ENCODE measurements around the gene AK3. TPM values are rescaled to one million over a fixed set of nuclear protein-coding genes. Genes with fewer than 3 reads are reported as not detected.

The AK3 gene
- total and polyA plus RNA-seq, 10 of the 15 experiments (the other 5 are each of a cell fraction or from before 2014, with no cell fraction given) = 14.2 to 86.6 (median 43.9) TPM

- Histone ChIP-seq H3K4me2 (ENCODE audit: control insufficient read depth, insufficient read depth) (peak overlapping the region; percentile 94), H3K9me3 (replicated peaks; ENCODE audit: control insufficient read depth, insufficient read depth, low read length) (no peaks in the 10 kb centered on the region), H4K20me1 (ENCODE audit: control insufficient read depth, insufficient read depth) (no peaks in the 10 kb centered on the region), H3K9ac (ENCODE audit: control insufficient read depth, insufficient read depth, low read length) (peak overlapping the region; percentile 77), H3K4me3 (peak overlapping the region; percentile 92), H3K27ac (ENCODE audit: control insufficient read depth, insufficient read depth) (peak overlapping the region; percentile 80; the same call in 1 of the 2 replicates), H2AFZ (ENCODE audit: control insufficient read depth, low read depth, low read length) (peak overlapping the region; percentile 89), H3K36me3 (ENCODE audit: control insufficient read depth in 2 of 2, insufficient read depth in 2 of 2, low read length in 1 of 2) (no peaks in the 10 kb centered on the region), H3K4me1 (ENCODE audit: control insufficient read depth, insufficient read depth, low read length) (peaks cover 8% of the 10 kb centered on the region), H3K79me2 (ENCODE audit: control insufficient read depth, insufficient read depth, low read length) (peaks cover 42% of the 10 kb centered on the region), H3K27me3 (replicated peaks in 1 of 2; ENCODE audit: control insufficient read depth in 2 of 2, insufficient read depth in 2 of 2, low read length in 1 of 2) (no peaks in the 10 kb centered on the region)
- in situ Hi-C loops (cut with MboI) = no loop called here
- SMC1A ChIA-PET (ENCODE audit: uncharacterized antibody, unreplicated experiment) = interaction anchor here (1.1 to 1.9 kb wide), 3 partner anchors 11 to 102 kb away, joined by 3 to 7 read pairs (median 6); no protein-coding TSS in a partner anchor
- intact Hi-C loops (cut with micrococcal nuclease; ENCODE audit: unreplicated experiment) = loop anchor here (2.0 to 5.0 kb wide), 5 partner anchors 55 to 851 kb away; partner anchors contain the start of genes CDC37L1 and PLGRKT
- no peak for FAIRE-seq
- ATAC-seq = peak; percentile 7
- POLR2A ChIA-PET = interaction anchor here (1.3 to 1.4 kb wide), 3 partner anchors 11 to 52 kb away, joined by 3 to 6 read pairs (median 4); partner anchors contain the start of gene RCL1
- RAD21 ChIA-PET (ENCODE audit: unreplicated experiment) = interaction anchor here (0.9 to 1.9 kb wide), 10 partner anchors 10 to 708 kb away, joined by 3 to 11 read pairs (median 5); partner anchors contain the start of genes CD274, CDC37L1 and SPATA6L
- no peak for DNase-seq (ENCODE audit: low read depth, low spot score)
- WGBS (ENCODE audit: insufficient coverage, insufficient replicate concordance, low lambda C conversion rate, missing lambda C conversion rate) = 2% methylated on average over 23 of the region's 54 CpGs
- BruUV-seq (replicated peaks) = no TSS peak
- CTCF ChIA-PET = interaction anchor here (0.5 to 2.1 kb wide), 9 partner anchors 8 to 369 kb away, joined by 3 to 14 read pairs (median 5); partner anchors contain the start of genes CDC37L1 and SPATA6L
- TF ChIP-seq PML (IDR thresholded peaks at IDR 0.05; ENCODE audit: low read length) (no peak), TCF7 (IDR thresholded peaks at IDR 0.05; ENCODE audit: borderline replicate concordance) (no peak), CUX1 (IDR thresholded peaks at IDR 0.05; ENCODE audit: insufficient replicate concordance, low read depth, low read length) (no peak), PKNOX1 (IDR thresholded peaks at IDR 0.05) (no peak), ZBTB33 (IDR thresholded peaks at IDR 0.05) (no peak), MEF2A (IDR thresholded peaks at IDR 0.05; ENCODE audit: insufficient read depth, low read depth, low read length) (no peak), CREB1 (IDR thresholded peaks at IDR 0.05; ENCODE audit: low read depth) (no peak), GABPA (IDR thresholded peaks at IDR 0.05; ENCODE audit: low read depth) (no peak), CBX3 (IDR thresholded peaks at IDR 0.05; ENCODE audit: borderline replicate concordance, low read depth) (no peak), EP300 (IDR thresholded peaks at IDR 0.05; ENCODE audit: borderline replicate concordance in 1 of 2, control insufficient read depth in 1 of 2, low read depth in 2 of 2, low read length in 2 of 2) (no peak), CHD2 (IDR thresholded peaks at IDR 0.05; ENCODE audit: borderline replicate concordance, low read depth, low read length) (no peak), IRF5 (IDR thresholded peaks at IDR 0.05; ENCODE audit: borderline replicate concordance) (no peak)
Observed at GRCh38 chr9:4741365-4742089, 525 bp upstream of the AK3 start.
